Forelimb muscle (tissue), 1 donor: ENCODE data around the gene TOPBP1. TPM values are rescaled to one million over a fixed set of nuclear protein-coding genes. Genes with fewer than 3 reads are reported as not detected.

Source experiments
- DNase-seq: peaks from one replicate; pipeline ENCODE4 v3.0.0-alpha.2; 2013; ENCODE audit warnings: low read depth
- polyA plus RNA-seq: library from polyadenylated mRNA; unstranded; fragments of 120-200 nt; gene quantifications from one replicate; pipeline ENCODE4 v1.2.1, GENCODE V29; 2013; ENCODE audit not compliant: insufficient read length

TOPBP1 gene
- polyA plus RNA-seq, 1 donor: 25.1 TPM

- DNase-seq: no peak
These were observed 53.4 kb downstream of the TOPBP1 start for GRCh38 chr3:133608388-133608787.

GRCh38 chr3:133607816-133608215, 53.9 kb downstream of the TOPBP1 start:
- no peak for DNase-seq

GRCh38 chr3:133606902-133607301, 54.8 kb downstream of the TOPBP1 start:
- no peak for DNase-seq

GRCh38 chr3:133606342-133606741, 55.4 kb downstream of the TOPBP1 start:
- DNase-seq: no peak

GRCh38 chr3:133600572-133601081, 61.1 kb downstream of the TOPBP1 start:
- DNase-seq: no peak

- no peak for DNase-seq
These were observed 62.5 kb downstream of the TOPBP1 start for GRCh38 chr3:133599280-133599679.

GRCh38 chr3:133598405-133598804, 63.3 kb downstream of the TOPBP1 start:
- DNase-seq: no peak

GRCh38 chr3:133595341-133595740, 66.4 kb downstream of the TOPBP1 start:
- no peak for DNase-seq

GRCh38 chr3:133593243-133593642, 68.5 kb downstream of the TOPBP1 start:
- no peak for DNase-seq

GRCh38 chr3:133592843-133593242, 68.9 kb downstream of the TOPBP1 start:
- DNase-seq: no peak

GRCh38 chr3:133591271-133591742, 70.4 kb downstream of the TOPBP1 start:
- no peak for DNase-seq

GRCh38 chr3:133589503-133589902, 72.2 kb downstream of the TOPBP1 start:
- DNase-seq: no peak

- no peak for DNase-seq
These were observed 72.8 kb downstream of the TOPBP1 start for GRCh38 chr3:133588784-133589465.

GRCh38 chr3:133588035-133588434, 73.7 kb downstream of the TOPBP1 start:
- DNase-seq: no peak

- no peak for DNase-seq
These were observed 78.3 kb downstream of the TOPBP1 start for GRCh38 chr3:133583396-133583795.

GRCh38 chr3:133578548-133579191, 83.1 kb downstream of the TOPBP1 start:
- DNase-seq: no peak

GRCh38 chr3:133576169-133576568, 85.6 kb downstream of the TOPBP1 start:
- DNase-seq: no peak

GRCh38 chr3:133575086-133575485, 86.7 kb downstream of the TOPBP1 start:
- no peak for DNase-seq

GRCh38 chr3:133574260-133574881, 87.4 kb downstream of the TOPBP1 start:
- no peak for DNase-seq

- peak; percentile 35 for DNase-seq
These were observed 88.0 kb downstream of the TOPBP1 start, which contains the start of gene CDV3 for GRCh38 chr3:133573629-133574194. Gene CDV3, plus strand, starts transcription at chr3:133573686. Its CDS starts 359 bp downstream, at chr3:133574045.

- peak; percentile 99 for DNase-seq
These were observed 88.6 kb downstream of the TOPBP1 start for GRCh38 chr3:133573054-133573628.
